DMS53 (cell line): ENCODE data around the gene KCNIP1.

Experiments used
- DNase-seq: peaks from one replicate; lab custom pipeline; 2025; lab: John Stamatoyannopoulos, UW

KCNIP1 gene

GRCh38 chr5:170508660-170509347 lies 5.0 kb downstream of the KCNIP1 start:
- DNase-seq: no peak

- no peak for DNase-seq
Observed at GRCh38 chr5:170509348-170509660, 5.5 kb downstream of the KCNIP1 start.

DNA sequence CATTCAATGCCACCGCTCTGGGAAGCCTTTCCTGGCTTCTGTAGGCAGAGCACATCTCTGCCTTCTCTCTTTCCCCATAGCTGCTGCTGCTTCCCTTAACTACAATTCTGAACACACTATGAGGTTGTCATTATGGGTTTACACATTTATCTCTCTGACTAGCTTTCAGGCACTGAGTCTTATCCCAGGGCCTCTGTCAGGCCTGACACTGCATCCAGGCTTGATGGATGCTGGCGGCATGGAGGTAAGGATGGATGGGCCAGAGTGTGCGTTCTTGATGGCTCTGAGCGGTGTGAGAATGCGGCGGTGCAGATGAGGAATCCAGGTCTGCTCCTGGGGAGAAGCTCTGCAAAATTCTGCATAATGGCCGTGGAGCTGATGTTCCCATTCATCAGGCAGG lies 6.3 kb downstream of the KCNIP1 start:
- DNase-seq: no peak

- no peak for DNase-seq
Observed at GRCh38 chr5:170510559-170510958, 6.7 kb downstream of the KCNIP1 start.

- DNase-seq: no peak
Observed at GRCh38 chr5:170511551-170512258, 7.9 kb downstream of the KCNIP1 start.

- DNase-seq: no peak
Observed at GRCh38 chr5:170513856-170514525, 10.2 kb downstream of the KCNIP1 start.

GRCh38 chr5:170517411-170517810 lies 13.6 kb downstream of the KCNIP1 start:
- DNase-seq: no peak

DNA sequence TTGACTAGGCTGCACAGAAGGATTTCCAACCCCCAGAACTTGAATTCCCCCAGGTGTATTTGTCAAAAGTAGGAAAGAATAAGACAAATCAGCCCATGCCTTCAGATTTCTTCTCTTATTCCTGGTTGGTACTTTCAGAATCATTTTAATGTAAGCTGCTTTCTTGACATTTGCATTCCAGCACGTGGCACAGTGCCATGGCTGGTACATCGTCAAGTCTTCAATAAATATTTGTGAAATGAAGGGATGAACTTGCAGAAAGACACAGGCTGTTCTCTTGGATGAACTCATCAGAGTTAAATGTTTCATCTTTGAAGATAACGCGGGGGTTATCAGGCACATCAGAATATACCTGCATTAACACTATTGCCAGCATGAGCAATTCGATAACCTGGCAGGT lies 14.5 kb downstream of the KCNIP1 start:
- DNase-seq: no peak

DNA sequence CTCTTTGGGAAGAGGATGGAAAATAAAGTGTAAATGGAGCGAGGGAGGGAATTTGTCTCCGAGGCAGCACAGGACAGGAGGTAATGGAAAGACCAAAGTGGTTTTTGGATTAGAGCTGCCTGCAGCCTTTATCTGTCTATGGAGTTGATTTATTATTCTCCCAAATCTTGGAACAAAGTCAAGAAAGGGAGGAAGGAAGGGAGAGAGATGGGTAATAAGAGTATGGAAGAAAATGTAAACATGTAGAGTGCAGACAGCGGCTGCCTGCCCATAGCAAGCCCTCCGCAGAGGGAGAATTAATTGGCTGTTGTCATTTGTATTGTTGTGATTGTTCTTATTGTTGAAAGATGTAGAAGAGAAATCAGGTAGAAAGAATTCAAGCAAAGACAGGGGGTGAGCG lies 15.7 kb downstream of the KCNIP1 start:
- no peak for DNase-seq

GRCh38 chr5:170520372-170520771 lies 16.6 kb downstream of the KCNIP1 start:
- no peak for DNase-seq

GRCh38 chr5:170522211-170523141 lies 18.7 kb downstream of the KCNIP1 start:
- no peak for DNase-seq

DNA sequence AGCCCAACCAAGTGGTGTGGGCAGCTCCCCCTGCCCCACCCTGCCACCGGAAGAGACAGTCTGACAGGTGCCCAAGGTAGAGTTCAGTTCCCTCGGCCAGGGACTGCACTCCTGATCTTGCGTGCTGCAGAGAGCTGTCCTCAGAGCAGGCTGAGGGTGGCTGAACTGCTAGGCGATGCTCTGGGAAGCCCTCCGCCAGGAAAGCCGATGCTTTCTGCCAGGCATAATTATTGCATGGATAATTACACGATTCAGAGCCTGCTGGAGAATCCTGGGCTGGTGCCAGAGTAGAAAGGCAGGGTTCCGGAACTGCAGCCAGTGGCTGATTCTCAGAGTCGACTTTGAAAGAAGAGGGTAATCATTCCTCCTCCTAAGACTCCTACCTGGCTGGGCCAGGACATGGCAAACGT lies 19.3 kb downstream of the KCNIP1 start:
- DNase-seq: no peak

GRCh38 chr5:170523830-170524229 lies 20.0 kb downstream of the KCNIP1 start:
- no peak for DNase-seq

GRCh38 chr5:170524576-170524975 lies 20.8 kb downstream of the KCNIP1 start:
- no peak for DNase-seq

- no peak for DNase-seq
Observed at GRCh38 chr5:170525470-170526211, 21.8 kb downstream of the KCNIP1 start.

- DNase-seq: no peak
Observed at GRCh38 chr5:170527991-170528390, 24.2 kb downstream of the KCNIP1 start.

DNA sequence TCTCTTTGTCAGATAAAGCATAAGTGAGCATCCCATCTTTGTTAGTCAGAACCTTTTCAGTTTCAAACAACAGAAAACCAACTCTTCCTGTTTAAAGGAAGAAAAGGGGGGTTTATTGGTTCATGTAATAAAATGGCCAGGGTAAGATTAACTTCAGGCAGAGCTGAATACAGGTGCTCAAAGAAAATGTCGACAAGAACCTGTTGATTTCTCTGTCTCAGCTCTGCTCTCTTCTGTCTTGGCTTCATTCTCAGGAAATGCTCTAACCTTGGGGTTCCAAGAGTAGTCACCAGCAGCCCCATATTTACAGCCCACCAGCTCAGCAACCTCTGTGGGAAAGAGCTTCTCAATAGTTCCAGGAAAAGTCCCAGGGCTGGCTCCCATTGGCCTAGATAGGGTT lies 25.2 kb downstream of the KCNIP1 start:
- no peak for DNase-seq

- no peak for DNase-seq
Observed at GRCh38 chr5:170532935-170533334, 29.1 kb downstream of the KCNIP1 start.

- no peak for DNase-seq
Observed at GRCh38 chr5:170533383-170533782, 29.6 kb downstream of the KCNIP1 start.

DNA sequence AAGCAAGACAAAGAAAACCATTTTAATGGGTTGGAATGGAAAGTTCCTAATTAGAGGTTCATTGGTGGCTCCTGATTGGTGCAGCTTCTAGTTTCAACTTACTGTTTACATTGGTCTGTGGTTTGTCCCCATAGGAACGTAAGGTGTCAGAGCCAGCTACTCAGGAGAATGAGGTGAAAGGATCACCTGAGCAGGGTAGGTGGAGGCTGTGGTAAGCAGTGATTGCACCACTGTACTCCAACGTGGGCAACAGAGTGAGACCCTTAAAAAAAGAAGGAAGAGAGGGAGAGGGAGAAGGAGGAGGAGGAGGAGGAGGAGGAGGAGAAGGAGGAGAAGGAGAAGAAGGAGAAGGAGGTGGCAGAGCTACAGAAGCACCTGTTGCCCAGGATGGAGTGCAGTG lies 30.4 kb downstream of the KCNIP1 start:
- no peak for DNase-seq

- no peak for DNase-seq
Observed at GRCh38 chr5:170534941-170535340, 31.1 kb downstream of the KCNIP1 start.

DNA sequence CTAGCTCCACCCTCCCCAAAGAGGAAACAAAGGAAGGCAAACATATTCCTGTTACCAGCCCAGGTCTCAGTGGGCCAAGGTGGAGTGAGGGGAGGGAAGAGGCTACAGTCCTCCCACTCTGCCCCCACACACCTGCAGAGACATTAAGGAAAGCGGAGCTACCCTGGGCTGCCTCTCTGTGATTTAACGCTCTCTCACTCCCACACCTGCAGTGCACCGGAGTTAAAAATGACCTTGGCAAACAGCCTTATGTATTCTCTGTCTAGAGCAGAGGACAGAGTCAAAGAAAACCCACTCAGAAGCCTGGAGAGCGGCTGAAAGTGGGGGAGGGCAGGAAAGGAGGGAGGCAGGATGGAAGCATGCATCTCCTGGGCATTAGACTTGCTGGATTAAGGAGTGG lies 32.7 kb downstream of the KCNIP1 start:
- no peak for DNase-seq
